Osteoblast (primary cell): ENCODE measurements around the gene AKT2. TPM values are rescaled to one million over a fixed set of nuclear protein-coding genes. Genes with fewer than 3 reads are reported as not detected.
A peak's percentile ranks its signal among the peaks of the same experiment; 100 is the strongest.

Experiments
- DNase-seq: peaks from one replicate; pipeline ENCODE4 v3.0.0; 2011; ENCODE audit warnings: low spot score, mixed read lengths; ENCODE audit not compliant: insufficient read length; ENCODE audit errors: missing footprints
- H2AFZ ChIP-seq: 2 replicates; pipeline ENCODE4 v1.6.0; 2011; ENCODE audit warnings: mild to moderate bottlenecking, low read length
- H3K27ac ChIP-seq: 2 replicates; pipeline ENCODE4 v1.5.1; 2011; ENCODE audit warnings: mild to moderate bottlenecking, low read depth, low read length, moderate library complexity
- H3K27me3 ChIP-seq: 2 replicates; pipeline ENCODE4 v1.6.0; 2012; ENCODE audit warnings: mild to moderate bottlenecking, control low read depth, inconsistent platforms, low read length, moderate library complexity; ENCODE audit not compliant: insufficient read depth
- H3K36me3 ChIP-seq: 2 replicates; pipeline ENCODE4 v1.5.1; 2011; ENCODE audit warnings: mild to moderate bottlenecking, low read length, control low read depth, moderate library complexity; ENCODE audit not compliant: insufficient read depth
- H3K4me1 ChIP-seq: 2 replicates; pipeline ENCODE4 v1.5.1; 2011; ENCODE audit warnings: mild to moderate bottlenecking, low read length, control low read depth, moderate library complexity; ENCODE audit not compliant: insufficient read depth
- H3K4me2 ChIP-seq: 2 replicates; pipeline ENCODE4 v1.6.0; 2011; ENCODE audit warnings: mild to moderate bottlenecking, low read length; ENCODE audit not compliant: insufficient read depth
- H3K4me3 ChIP-seq: fragments of 200-600 bp; sonication (generic); 3 replicates; pipeline ENCODE4 v1.5.1; 2012; ENCODE audit warnings: mild to moderate bottlenecking, low read length, inconsistent platforms; ENCODE audit not compliant: insufficient read depth
- H3K79me2 ChIP-seq: 2 replicates; pipeline ENCODE4 v1.6.0; 2012; ENCODE audit warnings: mild to moderate bottlenecking, low read length, control low read depth, inconsistent platforms; ENCODE audit not compliant: insufficient read depth
- H3K9me3 ChIP-seq: 2 replicates; pipeline ENCODE4 v1.5.1; 2011; ENCODE audit warnings: low read depth, low read length, control low read depth
- H4K20me1 ChIP-seq: 2 replicates; pipeline ENCODE4 v1.6.0; 2012; ENCODE audit warnings: mild to moderate bottlenecking, low read length, control low read depth; ENCODE audit not compliant: insufficient read depth
- CTCF ChIP-seq: IDR thresholded peaks from 2 replicates; pipeline ENCODE4 v1.5.1; 2011; ENCODE audit warnings: mild to moderate bottlenecking, low read depth, low read length, moderate library complexity; ENCODE audit errors: extremely low read depth
- total RNA-seq: library from RNA; depleted of rRNA; stranded (reverse); fragments of >200 nt; gene quantifications from 2 replicates; pipeline ENCODE4 v1.2.3, GENCODE V29; 2012

The AKT2 gene
- total RNA-seq, 1 donor: 115 TPM

GRCh38 chr19:40246292-40247073 is 38.7 kb downstream of the AKT2 start:
- TF ChIP-seq CTCF: no peak
- Histone ChIP-seq H3K4me3 (no peak overlapping the region), H2AFZ (no peak overlapping the region), H3K27me3 (no peaks in the 10 kb centered on the region), H3K4me1 (no peaks in the 10 kb centered on the region), H4K20me1 (peaks cover 34% of the 10 kb centered on the region), H3K36me3 (peaks cover 14% of the 10 kb centered on the region), H3K79me2 (peaks cover 51% of the 10 kb centered on the region), H3K4me2 (no peak overlapping the region), H3K27ac (no peak overlapping the region), H3K9me3 (no peaks in the 10 kb centered on the region)
- DNase-seq: no peak

GRCh38 chr19:40245506-40246128 is 39.5 kb downstream of the AKT2 start:
- H3K9me3 ChIP-seq: no peaks in the 10 kb centered on the region
- no peaks in the 10 kb centered on the region for H3K4me1 ChIP-seq
- no peak overlapping the region for H3K4me2 ChIP-seq
- peaks cover 47% of the 10 kb centered on the region for H3K79me2 ChIP-seq
- H3K4me3 ChIP-seq: no peak overlapping the region
- H2AFZ ChIP-seq: no peak overlapping the region
- peaks cover 33% of the 10 kb centered on the region for H4K20me1 ChIP-seq
- no peak for DNase-seq
- no peak for TF ChIP-seq CTCF
- peaks cover 14% of the 10 kb centered on the region for H3K36me3 ChIP-seq
- H3K27ac ChIP-seq: no peak overlapping the region
- H3K27me3 ChIP-seq: no peaks in the 10 kb centered on the region

GRCh38 chr19:40244579-40245317 is 40.4 kb downstream of the AKT2 start:
- peaks cover 14% of the 10 kb centered on the region for H3K36me3 ChIP-seq
- no peak overlapping the region for H3K4me2 ChIP-seq
- H3K4me1 ChIP-seq: no peaks in the 10 kb centered on the region
- no peak for TF ChIP-seq CTCF
- peaks cover 43% of the 10 kb centered on the region for H3K79me2 ChIP-seq
- no peaks in the 10 kb centered on the region for H3K27me3 ChIP-seq
- H4K20me1 ChIP-seq: peaks cover 30% of the 10 kb centered on the region
- H3K27ac ChIP-seq: no peak overlapping the region
- DNase-seq: peak; percentile 62
- H3K4me3 ChIP-seq: no peak overlapping the region
- no peaks in the 10 kb centered on the region for H3K9me3 ChIP-seq
- no peak overlapping the region for H2AFZ ChIP-seq

GRCh38 chr19:40243181-40243580 is 42.0 kb downstream of the AKT2 start:
- H3K36me3 ChIP-seq: peaks cover 25% of the 10 kb centered on the region
- H3K79me2 ChIP-seq: peaks cover 38% of the 10 kb centered on the region
- peak; percentile 51 for DNase-seq
- no peak overlapping the region for H3K27ac ChIP-seq
- H3K4me3 ChIP-seq: no peak overlapping the region
- no peak overlapping the region for H2AFZ ChIP-seq
- no peaks in the 10 kb centered on the region for H3K9me3 ChIP-seq
- H3K4me2 ChIP-seq: no peak overlapping the region
- peaks cover 29% of the 10 kb centered on the region for H4K20me1 ChIP-seq
- no peaks in the 10 kb centered on the region for H3K27me3 ChIP-seq
- H3K4me1 ChIP-seq: no peaks in the 10 kb centered on the region
- no peak for TF ChIP-seq CTCF
